GM18498 (cell line): ENCODE measurements around the gene HTR2A.
"Not testable (repeated sequence)": the region's sequence is repeated elsewhere in the genome, so short reads cannot be mapped to it uniquely, and the experiment has no call there.

Source experiments
- ATAC-seq: cut with Tn5 transposase; IDR thresholded peaks from one replicate; pipeline ENCODE4 v1.9.1; 2021; ENCODE audit warnings: mild to moderate bottlenecking, moderate library complexity; ENCODE audit not compliant: unreplicated experiment

The HTR2A gene

GRCh38 chr13:46816371-46816770, 80.5 kb downstream of the HTR2A start:
- no peak for ATAC-seq

- ATAC-seq, result no peak
These were observed 84.5 kb downstream of the HTR2A start for GRCh38 chr13:46812301-46812797.

GRCh38 chr13:46810440-46810839, 86.4 kb downstream of the HTR2A start:
- ATAC-seq, result no peak

GRCh38 chr13:46804921-46805320, 91.9 kb downstream of the HTR2A start:
- not testable (repeated sequence) for ATAC-seq

GRCh38 chr13:46804391-46804815, 92.5 kb downstream of the HTR2A start:
- no peak for ATAC-seq

GRCh38 chr13:46803586-46803985, 93.3 kb downstream of the HTR2A start:
- ATAC-seq, result no peak

- no peak for ATAC-seq
These were observed 95.0 kb downstream of the HTR2A start for GRCh38 chr13:46801858-46802257.

- no peak for ATAC-seq
These were observed 97.7 kb downstream of the HTR2A start for GRCh38 chr13:46799139-46799538.

GRCh38 chr13:46797501-46798237, 99.2 kb downstream of the HTR2A start:
- ATAC-seq, result no peak

GRCh38 chr13:46796515-46797474, 100.1 kb downstream of the HTR2A start, which contains the start of gene ESD:
Gene ESD, minus strand, starts transcription at chr13:46797161. Its CDS starts 5,748 bp downstream, at chr13:46791413.
- peak; percentile 92 for ATAC-seq

GRCh38 chr13:46796129-46796514, 100.7 kb downstream of the HTR2A start:
- no peak for ATAC-seq

- no peak for ATAC-seq
These were observed 101.5 kb downstream of the HTR2A start for GRCh38 chr13:46795321-46795720.

GRCh38 chr13:46783504-46783903, 113.3 kb downstream of the HTR2A start:
- no peak for ATAC-seq

- no peak for ATAC-seq
These were observed 114.2 kb downstream of the HTR2A start for GRCh38 chr13:46782691-46783090.

GRCh38 chr13:46782066-46782465, 114.8 kb downstream of the HTR2A start:
- ATAC-seq, result no peak
